PC-9 (cell line): ENCODE measurements around the gene PDE4D.

Experiments
- CTCF ChIP-seq: fragments of 200-600 bp; sonication (generic); conservative IDR thresholded peaks from 2 replicates; pipeline ENCODE4 v1.6.1; 2017; ENCODE audit warnings: mixed run types, antibody characterized with exemption, mild to moderate bottlenecking, moderate library complexity
- EZH2 ChIP-seq: fragments of 200-600 bp; sonication (generic); IDR thresholded peaks from 2 replicates; pipeline ENCODE4 v1.8.0; 2017; ENCODE audit warnings: antibody characterized with exemption, low read depth

GRCh38 chr5:59620535-59621212 lies 272.9 kb downstream of the PDE4D start:
- TF ChIP-seq CTCF (no peak), EZH2 (no peak)
